SK-N-SH (cell line): ENCODE results near the gene ZNF609. TPM values are rescaled to one million over a fixed set of nuclear protein-coding genes. Genes with fewer than 3 reads are reported as not detected.

Source experiments
- CTCF ChIA-PET: fragments of 300-600, 350-600 bp; formaldehyde crosslinking; extraction: SDS; loops from one replicate; lab custom pipeline; 2021; lab: Yijun Ruan, JAX
- POLR2A ChIA-PET: fragments of 350-600 bp; sonication (Branson Sonifier 250); formaldehyde crosslinking; extraction: SDS; loops from one replicate; lab custom pipeline; 2020; ENCODE audit warnings: antibody characterized with exemption, inconsistent platforms; lab: Yijun Ruan, JAX
- DNase-seq: peaks from one replicate; pipeline ENCODE4 v3.0.0; 2012
- H2AFZ ChIP-seq: fragments of 200-600 bp; sonication (generic); 2 replicates; pipeline ENCODE4 v1.8.1; 2016; ENCODE audit warnings: antibody characterized with exemption, mild to moderate bottlenecking, low read depth
- H3F3A ChIP-seq: fragments of 200-600 bp; sonication (generic); replicated peaks from 2 replicates; pipeline ENCODE3; 2016; ENCODE audit warnings: antibody characterized with exemption, mild to moderate bottlenecking; ENCODE audit not compliant: insufficient read depth
- H3K27ac ChIP-seq, 2 experiments: fragments of 200-500 bp in 1 of 2; fragments of 200-600 bp in 1 of 2; sonication (Bioruptor generic) in 1 of 2; sonication (generic), shearing (Covaris generic) in 1 of 2; 2 replicates each; pipeline versions ENCODE4 v1.5.1 to v1.6.1; 2014 to 2016; ENCODE audit warnings: low read depth in 2 of 2, inconsistent platforms in 1 of 2, low read length in 1 of 2, mild to moderate bottlenecking in 1 of 2, mixed read lengths in 1 of 2
- H3K27me3 ChIP-seq: fragments of 200-600 bp; sonication (generic), shearing (Covaris generic); 2 replicates; pipeline ENCODE4 v1.6.1; 2016; ENCODE audit warnings: mixed run types; ENCODE audit not compliant: insufficient read depth
- H3K36me3 ChIP-seq, 2 experiments: fragments of 200-500 bp in 1 of 2; fragments of 200-600 bp in 1 of 2; sonication (Bioruptor generic) in 1 of 2; sonication (generic) in 1 of 2; replicated peaks in 1 of 2; 2 replicates each; pipeline versions ENCODE3 to v1.5.1; 2014 to 2016; ENCODE audit warnings: low read length in 1 of 2, mild to moderate bottlenecking in 1 of 2; ENCODE audit not compliant: insufficient read depth in 2 of 2, control insufficient read depth in 1 of 2
- H3K4me1 ChIP-seq, 2 experiments: fragments of 200-500 bp in 1 of 2; fragments of 200-600 bp in 1 of 2; sonication (Bioruptor generic) in 1 of 2; sonication (generic), shearing (Covaris generic) in 1 of 2; 2 replicates each; pipeline versions ENCODE4 v1.5.1 to v1.6.1; 2014 to 2016; ENCODE audit warnings: low read depth in 1 of 2, low read length in 1 of 2, mixed run types in 1 of 2; ENCODE audit not compliant: insufficient read depth in 2 of 2, control insufficient read depth in 1 of 2
- H3K4me2 ChIP-seq: fragments of 200-600 bp; sonication (generic), shearing (Covaris generic); 2 replicates; pipeline ENCODE4 v1.6.1; 2017; ENCODE audit warnings: mixed run types
- H3K4me3 ChIP-seq, 2 experiments: fragments of 200-500 bp in 1 of 2; fragments of 200-600 bp in 1 of 2; sonication (Bioruptor generic) in 1 of 2; sonication (generic), shearing (Covaris generic) in 1 of 2; 2 replicates each; pipeline versions ENCODE4 v1.5.1 to v1.8.1; 2014 to 2016; ENCODE audit warnings: low read depth in 2 of 2, inconsistent platforms in 1 of 2, low read length in 1 of 2, mild to moderate bottlenecking in 1 of 2, mixed read lengths in 1 of 2, moderate library complexity in 1 of 2
- H3K79me2 ChIP-seq: fragments of 200-600 bp; sonication (generic); 2 replicates; pipeline ENCODE4 v1.8.1; 2017; ENCODE audit warnings: mild to moderate bottlenecking; ENCODE audit not compliant: insufficient read depth
- H3K9ac ChIP-seq: fragments of 200-600 bp; sonication (generic); 2 replicates; pipeline ENCODE4 v1.6.1; 2017; ENCODE audit warnings: mixed run types
- H3K9me2 ChIP-seq: fragments of 200-600 bp; sonication (generic); 2 replicates; pipeline ENCODE4 v1.6.1; 2017; ENCODE audit warnings: mixed run types
- H3K9me3 ChIP-seq: fragments of 200-600 bp; sonication (generic); 2 replicates; pipeline ENCODE4 v1.6.1; 2017; ENCODE audit warnings: mixed run types, mild to moderate bottlenecking, moderate library complexity
- H4K20me1 ChIP-seq: fragments of 200-600 bp; sonication (generic); 2 replicates; pipeline ENCODE4 v1.6.1; 2017; ENCODE audit warnings: mild to moderate bottlenecking, mixed run types; ENCODE audit not compliant: insufficient read depth
- ELF1 ChIP-seq: IDR thresholded peaks from 2 replicates; pipeline ENCODE4 v1.4.0; 2012
- EP300 ChIP-seq, 2 experiments: IDR thresholded peaks; 2 replicates each; pipeline versions ENCODE4 v1.4.0 to v1.6.1; 2012; ENCODE audit warnings: borderline replicate concordance in 1 of 2, low read depth in 1 of 2, low read length in 1 of 2
- EZH2phosphoT487 ChIP-seq: fragments of 200-600 bp; sonication (generic); IDR thresholded peaks from 2 replicates; pipeline ENCODE4 v1.6.1; 2017; ENCODE audit warnings: low read depth, mixed run types, mild to moderate bottlenecking, antibody characterized with exemption, moderate library complexity, borderline replicate concordance
- FOSL2 ChIP-seq: IDR thresholded peaks from 2 replicates; pipeline ENCODE4 v1.4.0; 2012; ENCODE audit warnings: low read depth, mild to moderate bottlenecking, moderate library complexity, borderline replicate concordance
- GABPA ChIP-seq: IDR thresholded peaks from 2 replicates; pipeline ENCODE4 v1.4.0; 2012; ENCODE audit warnings: low read depth, mild to moderate bottlenecking
- IRF3 ChIP-seq: fragments of 150-350 bp; IDR thresholded peaks from 2 replicates; pipeline ENCODE4 v1.6.1; 2016; ENCODE audit warnings: mild to moderate bottlenecking, low read depth, low read length
- JUND ChIP-seq: IDR thresholded peaks from 2 replicates; pipeline ENCODE4 v1.4.0; 2012
- MAX ChIP-seq: IDR thresholded peaks from 2 replicates; pipeline ENCODE4 v1.4.0; 2012; ENCODE audit warnings: low read depth
- MEF2A ChIP-seq: IDR thresholded peaks from 2 replicates; pipeline ENCODE4 v1.4.0; 2012; ENCODE audit warnings: low read depth, borderline replicate concordance
- MXI1 ChIP-seq: IDR thresholded peaks from 2 replicates; pipeline ENCODE4 v1.6.1; 2012; ENCODE audit warnings: mild to moderate bottlenecking, low read depth, low read length, improper control_type of control experiment
- PBX3 ChIP-seq: IDR thresholded peaks from 2 replicates; pipeline ENCODE4; 2012
- POLR2AphosphoS5 ChIP-seq: IDR thresholded peaks from 2 replicates; pipeline ENCODE4 v1.6.1; 2012; ENCODE audit warnings: low read depth, low read length
- RCOR1 ChIP-seq: fragments of 150-350 bp; IDR thresholded peaks from 2 replicates; pipeline ENCODE4 v1.6.1; 2017; ENCODE audit warnings: antibody characterized with exemption, low read length
- REST ChIP-seq: IDR thresholded peaks from 2 replicates; pipeline ENCODE4 v1.6.1; 2012; ENCODE audit warnings: mild to moderate bottlenecking, low read depth, low read length, moderate library complexity
- SIN3A ChIP-seq: IDR thresholded peaks from 2 replicates; pipeline ENCODE4 v1.6.1; 2012; ENCODE audit warnings: low read depth, mild to moderate bottlenecking, low read length, moderate library complexity, borderline replicate concordance
- TAF1 ChIP-seq: IDR thresholded peaks from 2 replicates; pipeline ENCODE4 v1.6.1; 2012; ENCODE audit warnings: low read depth, mild to moderate bottlenecking, low read length, moderate library complexity, borderline replicate concordance
- TEAD4 ChIP-seq: IDR thresholded peaks from 2 replicates; pipeline ENCODE4 v1.4.0; 2012; ENCODE audit warnings: mild to moderate bottlenecking, borderline replicate concordance; ENCODE audit not compliant: insufficient read depth
- USF1 ChIP-seq: IDR thresholded peaks from 2 replicates; pipeline ENCODE4 v1.4.0; 2012; ENCODE audit warnings: low read depth, borderline replicate concordance
- YY1 ChIP-seq: IDR thresholded peaks from 2 replicates; pipeline ENCODE4 v1.4.0; 2012; ENCODE audit warnings: low read depth, mild to moderate bottlenecking
- ZBTB33 ChIP-seq: IDR thresholded peaks from 2 replicates; pipeline ENCODE4 v1.4.0; 2012; ENCODE audit warnings: low read depth, borderline replicate concordance
- WGBS: methylation state at CpG from one replicate; pipeline ENCODE4 v1.1.6; 2017; ENCODE audit warnings: low lambda C conversion rate; 5-methylcytosine and 5-hydroxymethylcytosine counted together
- polyA plus RNA-seq, 3 experiments: library from polyadenylated mRNA; depleted of rRNA; stranded (reverse); fragments of >200 nt; gene quantifications; 2 replicates each; pipeline ENCODE4 v1.2.3, GENCODE V29; 2012

ZNF609 gene
- polyA plus RNA-seq, 1 of the 3 experiments (the other 2 are of a cell fraction): 12.6 TPM

GRCh38 chr15:64730151-64730550 lies 269.8 kb downstream of the ZNF609 start:
- no peaks in the 10 kb centered on the region for H3K27me3 ChIP-seq
- H3K9me3 ChIP-seq: no peaks in the 10 kb centered on the region
- peaks cover 0 to 7% of the 10 kb centered on the region in 2 experiments; a peak in 1 of 4 replicates for H3K4me1 ChIP-seq
- no peak overlapping the region for H3K4me3 ChIP-seq
- DNase-seq: no peak
- no peaks in the 10 kb centered on the region for H4K20me1 ChIP-seq
- no peaks in the 10 kb centered on the region for H3K36me3 ChIP-seq
- no peak overlapping the region for H3K9ac ChIP-seq
- no peaks in the 10 kb centered on the region for H3F3A ChIP-seq
- WGBS: 86% methylated on average over 5 of the region's 5 CpGs
- H2AFZ ChIP-seq: no peak overlapping the region
- H3K79me2 ChIP-seq: no peaks in the 10 kb centered on the region
- no peak for TF ChIP-seq IRF3
- TF ChIP-seq YY1: no peak
- no peak for TF ChIP-seq ZBTB33
- TF ChIP-seq EP300 (IDR thresholded peaks at IDR 0.05; ENCODE audit: borderline replicate concordance in 1 of 2, low read depth in 1 of 2, low read length in 1 of 2): no peak
- TF ChIP-seq JUND: no peak
- TF ChIP-seq ELF1: no peak
- TF ChIP-seq MAX: no peak
- no peak for TF ChIP-seq MEF2A
- no peak for TF ChIP-seq RCOR1
- TF ChIP-seq TEAD4: no peak
- no peak for TF ChIP-seq SIN3A
- no peak for TF ChIP-seq PBX3
- no peak for TF ChIP-seq FOSL2
- TF ChIP-seq TAF1: no peak
- no peak for TF ChIP-seq MXI1
- TF ChIP-seq GABPA: no peak
- TF ChIP-seq POLR2AphosphoS5: no peak
- no peak for TF ChIP-seq USF1
- no peak for TF ChIP-seq EZH2phosphoT487
- no peak for TF ChIP-seq REST
- no peak overlapping the region for H3K4me2 ChIP-seq
- ChIA-PET CTCF (interaction anchor here (0.6 to 10.9 kb wide), 37 partner anchors 8 to 524 kb away, joined by 3 to 513 read pairs (median 5); partner anchors contain the start of gene TRIP4), POLR2A (no interaction called here)
- H3K27ac ChIP-seq: no peak overlapping the region
- no peaks in the 10 kb centered on the region for H3K9me2 ChIP-seq
